Subcutaneous adipose tissue (tissue), 4 donors: ENCODE measurements around the gene ZFR. TPM values are rescaled to one million over a fixed set of nuclear protein-coding genes. Genes with fewer than 3 reads are reported as not detected.

Experiments used
- total RNA-seq, 4 donors: library from RNA; depleted of rRNA; stranded (reverse); fragments of >200 nt; gene quantifications; one replicate each; pipeline ENCODE4 v1.1.0, GENCODE V29; 2016
- TF ChIP-seq, protein P1 (sequence below): fragments of 450-650 bp; IDR thresholded peaks from one replicate; pipeline ENCODE4 v1.5.1; 2016; ENCODE audit warnings: low read depth, mild to moderate bottlenecking, control low read depth, antibody characterized with exemption, moderate library complexity

ZFR gene
- total RNA-seq, 4 donors from 2014 or later = 64.6 to 142 (median 91.8) TPM

DNA sequence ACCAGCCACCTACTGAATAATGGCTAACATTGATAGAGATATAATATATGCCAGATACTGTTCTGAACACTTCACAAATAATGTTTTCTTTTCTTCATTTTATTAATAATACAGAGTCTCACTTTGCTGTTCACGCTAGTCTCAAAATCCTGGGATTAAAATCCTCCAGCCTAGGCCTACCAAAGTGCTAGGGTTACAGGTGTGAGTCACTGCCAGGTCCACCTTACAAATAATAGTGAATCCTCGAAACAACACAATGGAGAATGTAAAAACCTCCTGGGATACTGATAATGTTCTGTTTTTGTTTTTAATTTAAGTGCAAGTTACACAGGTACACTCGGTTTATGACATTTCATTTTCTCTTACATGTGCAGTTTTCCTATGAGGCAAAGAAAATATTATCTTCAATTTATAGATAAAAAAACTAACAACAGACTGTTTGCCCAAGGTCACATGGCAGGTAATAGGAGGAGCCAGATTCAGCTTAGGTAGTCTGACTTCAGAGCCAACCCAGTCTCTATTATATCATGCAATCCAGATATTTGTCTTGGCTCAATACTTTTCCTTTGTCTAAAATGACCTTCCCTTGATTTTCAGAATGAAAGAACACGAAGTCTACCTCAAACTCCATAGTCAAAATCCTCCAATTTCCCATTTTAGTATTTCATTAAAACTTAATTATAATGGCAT, 7.8 kb downstream of the ZFR start:
- TF ChIP-seq, protein P1, sequence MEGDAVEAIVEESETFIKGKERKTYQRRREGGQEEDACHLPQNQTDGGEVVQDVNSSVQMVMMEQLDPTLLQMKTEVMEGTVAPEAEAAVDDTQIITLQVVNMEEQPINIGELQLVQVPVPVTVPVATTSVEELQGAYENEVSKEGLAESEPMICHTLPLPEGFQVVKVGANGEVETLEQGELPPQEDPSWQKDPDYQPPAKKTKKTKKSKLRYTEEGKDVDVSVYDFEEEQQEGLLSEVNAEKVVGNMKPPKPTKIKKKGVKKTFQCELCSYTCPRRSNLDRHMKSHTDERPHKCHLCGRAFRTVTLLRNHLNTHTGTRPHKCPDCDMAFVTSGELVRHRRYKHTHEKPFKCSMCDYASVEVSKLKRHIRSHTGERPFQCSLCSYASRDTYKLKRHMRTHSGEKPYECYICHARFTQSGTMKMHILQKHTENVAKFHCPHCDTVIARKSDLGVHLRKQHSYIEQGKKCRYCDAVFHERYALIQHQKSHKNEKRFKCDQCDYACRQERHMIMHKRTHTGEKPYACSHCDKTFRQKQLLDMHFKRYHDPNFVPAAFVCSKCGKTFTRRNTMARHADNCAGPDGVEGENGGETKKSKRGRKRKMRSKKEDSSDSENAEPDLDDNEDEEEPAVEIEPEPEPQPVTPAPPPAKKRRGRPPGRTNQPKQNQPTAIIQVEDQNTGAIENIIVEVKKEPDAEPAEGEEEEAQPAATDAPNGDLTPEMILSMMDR = no peak

DNA sequence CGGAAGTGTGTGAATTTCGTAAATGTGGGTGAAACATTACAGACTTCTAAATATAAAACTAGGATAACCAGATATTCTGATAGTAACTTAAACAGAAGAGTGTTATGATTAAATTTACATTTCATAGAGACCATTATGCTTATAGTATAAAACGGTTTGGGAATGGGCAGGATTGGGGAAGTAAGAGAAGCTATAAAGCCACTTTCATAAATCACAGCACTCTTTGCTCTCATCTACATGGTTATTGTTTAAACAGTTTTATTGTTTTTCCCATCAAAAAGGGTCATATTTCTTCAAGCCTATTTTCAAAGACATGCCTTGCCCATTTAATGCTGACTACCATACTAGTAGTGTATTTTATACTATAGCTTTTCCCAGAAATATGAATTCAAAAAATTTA, 9.2 kb downstream of the ZFR start:
- TF ChIP-seq, protein P1 = no peak

DNA sequence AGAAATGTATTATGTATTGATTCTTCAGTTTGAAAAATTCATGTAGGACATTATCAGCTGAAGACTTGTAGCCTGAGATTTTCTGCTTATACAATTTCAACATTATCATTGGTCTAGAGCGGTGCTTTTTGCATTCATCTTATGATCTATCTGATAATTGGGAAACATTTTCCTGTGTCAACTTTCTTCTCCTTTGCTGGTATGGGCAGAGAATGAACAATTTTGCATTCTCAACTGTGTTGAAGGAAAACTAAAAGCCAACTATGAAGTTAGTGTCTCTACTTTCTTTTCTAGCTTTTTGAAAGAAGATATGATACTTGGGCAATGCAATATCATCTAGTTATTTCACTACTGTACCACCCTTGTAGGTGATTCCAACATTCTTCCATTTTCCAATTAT, 10.3 kb downstream of the ZFR start:
- TF ChIP-seq, protein P1 = no peak

DNA sequence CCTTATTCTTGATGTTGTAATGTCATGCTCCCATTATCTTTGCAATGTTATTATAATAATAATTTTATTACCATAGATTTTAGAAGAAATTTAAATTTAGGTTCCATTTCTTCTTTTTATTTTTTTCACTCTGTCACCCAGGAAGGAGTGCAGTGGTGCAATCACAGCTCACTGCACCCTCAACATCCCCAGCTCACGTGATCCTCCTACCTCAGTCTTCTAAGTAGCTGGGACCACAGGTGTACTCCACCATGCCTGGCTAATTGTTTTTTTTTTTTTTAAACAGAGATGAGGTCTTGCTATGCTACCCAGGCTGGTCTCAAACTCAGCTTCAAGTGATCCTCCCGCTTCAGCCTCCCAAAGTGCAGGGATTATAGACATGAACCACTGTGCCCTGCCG, 11.9 kb downstream of the ZFR start:
- TF ChIP-seq, protein P1 = no peak

DNA sequence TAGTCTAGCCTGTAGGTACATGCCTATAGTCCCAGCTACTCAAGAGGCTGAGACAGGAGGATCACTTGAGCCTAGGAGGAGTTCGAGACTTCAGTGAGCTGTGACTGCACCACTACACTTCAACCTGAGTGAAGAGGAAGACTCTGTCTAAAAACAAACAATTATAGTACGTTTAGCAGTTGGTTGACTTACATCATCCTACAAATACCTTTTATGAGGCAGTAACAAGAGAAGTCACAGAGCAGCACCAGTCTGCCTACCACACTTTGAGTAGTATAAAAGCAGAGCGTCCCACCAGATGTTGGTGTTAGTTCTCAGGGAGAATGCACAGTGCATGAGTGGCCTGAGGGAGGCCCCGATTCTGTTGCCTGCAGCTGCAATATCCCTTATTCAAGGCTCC, 16.1 kb downstream of the ZFR start:
- TF ChIP-seq, protein P1 = no peak

DNA sequence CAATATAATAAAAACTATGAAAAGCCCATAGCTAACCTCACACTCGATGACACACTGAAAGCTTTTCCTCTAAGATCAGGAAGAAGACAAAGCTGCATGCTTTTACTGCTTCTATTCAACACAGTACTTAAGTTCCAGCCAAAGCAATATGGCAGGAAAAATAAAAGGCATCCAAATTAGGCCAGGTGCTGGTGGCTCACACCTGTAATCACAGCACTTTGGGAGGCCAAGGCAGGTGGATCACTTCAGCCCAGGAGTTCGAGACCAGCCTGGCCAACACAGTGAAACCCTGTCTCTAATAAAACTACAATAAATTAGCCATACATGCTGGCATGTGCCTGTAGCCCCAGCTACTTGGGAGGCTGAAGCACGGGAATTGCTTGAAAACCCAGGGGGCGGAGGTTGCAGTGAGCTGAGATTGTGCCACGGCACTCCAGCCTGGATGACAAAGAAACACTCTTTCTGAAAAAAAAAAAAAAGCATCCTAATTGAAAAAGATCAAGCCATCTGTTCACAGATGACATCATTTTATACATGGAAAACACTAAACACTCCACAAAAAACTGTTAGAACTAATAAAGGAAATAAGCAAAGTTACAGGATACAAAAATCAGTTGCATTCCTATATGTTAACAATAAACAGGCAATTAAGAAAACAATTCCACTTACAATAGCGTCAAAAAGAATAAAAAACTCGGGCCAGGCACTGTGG, 17.9 kb downstream of the ZFR start:
- TF ChIP-seq, protein P1 = no peak

DNA sequence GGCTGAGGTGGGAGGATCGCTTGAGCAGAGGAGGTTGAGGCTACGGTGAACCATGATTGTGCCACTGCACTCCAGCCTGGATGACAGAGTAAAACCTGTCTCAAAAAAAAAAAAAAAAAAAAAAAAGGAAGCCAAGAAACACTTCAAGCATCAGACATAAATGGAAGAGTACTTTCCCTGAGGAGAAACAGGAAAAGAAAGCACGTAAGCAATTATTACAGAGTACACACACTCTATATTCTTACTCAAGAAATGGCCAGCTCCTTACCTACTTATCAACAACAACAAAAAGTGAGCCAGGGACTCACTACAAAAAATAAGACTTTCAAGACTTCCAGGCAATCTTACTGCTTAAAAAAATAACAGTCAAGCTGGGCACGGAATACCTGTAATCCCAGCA, 21.8 kb downstream of the ZFR start:
- TF ChIP-seq, protein P1 = no peak
